Measurements from ENCODE around the gene PIGBOS1. TPM values are rescaled to one million over a fixed set of nuclear protein-coding genes. Genes with fewer than 3 reads are reported as not detected.

Gene PIGBOS1
- total and polyA plus RNA-seq, 2 donors (not counting 3 experiments of a cell fraction or from before 2014, with no cell fraction given): 12.8 to 16.5 TPM

DNA sequence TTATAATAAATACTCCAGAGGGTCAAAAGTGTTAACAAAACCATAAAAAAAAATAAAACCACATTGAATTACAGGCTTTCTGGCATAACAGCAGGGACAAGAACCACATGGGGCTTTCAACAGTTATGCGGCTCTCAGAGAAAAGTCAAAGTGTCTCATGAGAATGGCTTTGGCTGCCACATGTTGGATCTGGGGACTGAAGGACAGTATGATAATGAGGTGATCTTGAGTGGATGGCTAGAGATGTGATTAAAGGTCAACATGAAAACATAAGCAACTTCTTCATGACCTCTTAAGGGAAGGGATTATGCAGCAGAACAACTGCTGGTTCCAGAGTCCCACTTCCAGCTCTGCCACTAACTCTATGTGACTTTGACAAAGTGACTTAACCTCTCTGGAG is 34.5 kb downstream of the PIGBOS1 start:
- ChIA-PET CTCF (interaction anchor here (1.6 kb wide), 1 partner anchor 53 kb away, joined by 4 read pairs; no protein-coding TSS in a partner anchor), POLR2A (no interaction called here)
- Histone ChIP-seq H3K9me3 (replicated peaks; ENCODE audit: control insufficient read depth, insufficient read depth, low read length) (no peaks in the 10 kb centered on the region), H3K9me1 (replicated peaks; ENCODE audit: control insufficient read depth, extremely low read depth, insufficient read depth, low read length) (no peaks in the 10 kb centered on the region), H4K20me1 (replicated peaks; ENCODE audit: control insufficient read depth, extremely low read depth, insufficient read depth, low read length) (no peaks in the 10 kb centered on the region), H3K79me2 (ENCODE audit: control insufficient read depth, insufficient read depth, low read length) (peaks cover 6% of the 10 kb centered on the region), H3K27ac (ENCODE audit: insufficient read depth, low read depth, low read length) (no peak overlapping the region), H2AFZ (ENCODE audit: low read depth, low read length) (no peak overlapping the region), H3K4me2 (ENCODE audit: insufficient read depth, low read length) (no peak overlapping the region), H3K36me3 (ENCODE audit: control insufficient read depth in 2 of 2, extremely low read depth in 1 of 2, insufficient read depth in 2 of 2, low read length in 2 of 2) (no peaks in the 10 kb centered on the region), H3K27me3 (ENCODE audit: control insufficient read depth in 2 of 2, insufficient read depth in 2 of 2, low read length in 2 of 2) (no peaks in the 10 kb centered on the region), H3K4me1 (ENCODE audit: control insufficient read depth, extremely low read depth, insufficient read depth, low read length) (peaks cover 34% of the 10 kb centered on the region), H3K9ac (replicated peaks; ENCODE audit: extremely low read depth, insufficient read depth, low read length) (no peak overlapping the region), H3K4me3 (replicated peaks in 1 of 3; ENCODE audit: insufficient read depth in 1 of 3, low read depth in 1 of 3, low read length in 3 of 3) (no peak overlapping the region)
- DNase-seq (ENCODE audit: low read depth, low spot score) (no peak), FAIRE-seq (no peak)
- TF ChIP-seq GATA2 (IDR thresholded peaks at IDR 0.05; ENCODE audit: insufficient read depth, insufficient read length, low read depth, low read length) (no peak), CTCF (IDR thresholded peaks at IDR 0.05; ENCODE audit: extremely low read depth in 1 of 2, insufficient read depth in 1 of 2, low read depth in 1 of 2, low read length in 2 of 2) (no peak), MAX (IDR thresholded peaks at IDR 0.05; ENCODE audit: insufficient read depth, insufficient read length) (no peak), EZH2 (IDR thresholded peaks at IDR 0.05; ENCODE audit: borderline replicate concordance, low read depth, low read length, severe bottlenecking) (no peak), JUN (IDR thresholded peaks at IDR 0.05; ENCODE audit: borderline replicate concordance, insufficient read depth, insufficient read length, low read depth) (no peak), POLR2AphosphoS5 (IDR thresholded peaks at IDR 0.05; ENCODE audit: insufficient read depth, low read depth, low read length) (no peak), POLR2A (IDR thresholded peaks at IDR 0.05; ENCODE audit: low read depth, low read length) (no peak), MYC (IDR thresholded peaks at IDR 0.05; ENCODE audit: low read depth, low read length) (no peak), FOS (IDR thresholded peaks at IDR 0.05; ENCODE audit: borderline replicate concordance, insufficient read depth, low read length) (no peak)
- intact Hi-C loops (cut with micrococcal nuclease): no loop called here
- BruUV-seq (replicated peaks): no TSS peak
- dilution Hi-C loops (cut with MboI; ENCODE audit: extremely low pct_ligation_motif_present, low sequenced_read_pairs): no loop called here
